Neural cell (in vitro differentiated cells): ENCODE results near the gene SSC5D. TPM values are rescaled to one million over a fixed set of nuclear protein-coding genes. Genes with fewer than 3 reads are reported as not detected.

ENCODE experiments used
- H2AFZ ChIP-seq: fragments of 200-600, 300-800 bp; sonication (generic), shearing (Covaris generic); 2 replicates; pipeline ENCODE4 v1.6.0; 2014; ENCODE audit warnings: low read depth, mild to moderate bottlenecking, antibody characterized with exemption, low read length, moderate library complexity
- H3F3A ChIP-seq: fragments of 200-600 bp; shearing (Covaris generic); 2 replicates; pipeline ENCODE4 v1.6.1; 2016; ENCODE audit warnings: mild to moderate bottlenecking, moderate library complexity, mixed read lengths, antibody characterized with exemption, low read length; ENCODE audit not compliant: insufficient read depth, poor library complexity, severe bottlenecking
- H3K27ac ChIP-seq: fragments of 200-600, 300-800 bp; sonication (generic), shearing (Covaris generic); 2 replicates; pipeline ENCODE4 v1.5.1; 2014; ENCODE audit warnings: mild to moderate bottlenecking, low read length, moderate library complexity
- H3K27me3 ChIP-seq: fragments of 300-800, 200-600 bp; sonication (generic), shearing (Covaris generic); 2 replicates; pipeline ENCODE4 v1.6.0; 2014; ENCODE audit warnings: mild to moderate bottlenecking, low read depth, low read length, moderate library complexity; ENCODE audit not compliant: insufficient read depth
- H3K36me3 ChIP-seq: fragments of 300-800, 200-600 bp; sonication (generic), shearing (Covaris generic); 2 replicates; pipeline ENCODE4 v1.5.1; 2014; ENCODE audit warnings: mild to moderate bottlenecking, antibody characterized with exemption, low read length, moderate library complexity; ENCODE audit not compliant: insufficient read depth
- H3K4me2 ChIP-seq: fragments of 300-800, 200-600 bp; sonication (generic), shearing (Covaris generic); 2 replicates; pipeline ENCODE4 v1.6.0; 2014; ENCODE audit warnings: mild to moderate bottlenecking, low read length
- H3K4me3 ChIP-seq: fragments of 300-800, 200-600 bp; sonication (generic), shearing (Covaris generic); 2 replicates; pipeline ENCODE4 v1.5.1; 2014; ENCODE audit warnings: mild to moderate bottlenecking, low read length, moderate library complexity
- H3K79me2 ChIP-seq: fragments of 200-600 bp; shearing (Covaris generic); replicated peaks from 2 replicates; pipeline ENCODE4 v1.6.0; 2014; ENCODE audit warnings: mild to moderate bottlenecking, low read length, moderate library complexity; ENCODE audit not compliant: insufficient read depth
- H3K9ac ChIP-seq: fragments of 300-800, 200-600 bp; sonication (generic), shearing (Covaris generic); 2 replicates; pipeline ENCODE4 v1.6.1; 2016; ENCODE audit warnings: mild to moderate bottlenecking, low read length, mixed read lengths
- H3K9me2 ChIP-seq: fragments of 200-600 bp; shearing (Covaris generic); 2 replicates; pipeline ENCODE4 v1.6.1; 2016; ENCODE audit warnings: mild to moderate bottlenecking, low read length, mixed read lengths; ENCODE audit not compliant: insufficient read depth
- H3K9me3 ChIP-seq: fragments of 200-600, 300-800 bp; sonication (generic), shearing (Covaris generic); 2 replicates; pipeline ENCODE4 v1.6.1; 2016; ENCODE audit warnings: mild to moderate bottlenecking, mixed run types, low read length, moderate library complexity, mixed read lengths
- H4K20me1 ChIP-seq: fragments of 200-600 bp; shearing (Covaris generic); 2 replicates; pipeline ENCODE4 v1.6.1; 2016; ENCODE audit warnings: mild to moderate bottlenecking, mixed run types; ENCODE audit not compliant: insufficient read depth
- CTCF ChIP-seq: fragments of 450-650 bp; IDR thresholded peaks from 2 replicates; pipeline ENCODE4 v1.5.1; 2014; ENCODE audit warnings: antibody characterized with exemption, mild to moderate bottlenecking, moderate library complexity; ENCODE audit not compliant: poor library complexity, severe bottlenecking
- EP300 ChIP-seq: fragments of 450-650 bp; conservative IDR thresholded peaks from 2 replicates; pipeline ENCODE4 v1.6.1; 2014; ENCODE audit warnings: antibody characterized with exemption, mild to moderate bottlenecking, moderate library complexity; ENCODE audit not compliant: poor library complexity, severe bottlenecking
- EZH2 ChIP-seq: fragments of 200-600, 300-800 bp; shearing (Covaris generic), sonication (generic); IDR thresholded peaks from 2 replicates; pipeline ENCODE4 v1.6.1; 2014; ENCODE audit warnings: antibody characterized with exemption, low read length, borderline replicate concordance, mild to moderate bottlenecking; ENCODE audit not compliant: insufficient read depth, poor library complexity, severe bottlenecking
- MXI1 ChIP-seq: fragments of 450-650 bp; conservative IDR thresholded peaks from 2 replicates; pipeline ENCODE4 v1.6.1; 2014; ENCODE audit warnings: antibody characterized with exemption, mild to moderate bottlenecking; ENCODE audit not compliant: poor library complexity, severe bottlenecking
- POLR2AphosphoS5 ChIP-seq: IDR thresholded peaks from 2 replicates; pipeline ENCODE4 v1.6.1; 2012
- RAD21 ChIP-seq: fragments of 450-650 bp; conservative IDR thresholded peaks from 2 replicates; pipeline ENCODE4 v1.6.1; 2014; ENCODE audit warnings: antibody characterized with exemption, mild to moderate bottlenecking, moderate library complexity
- REST ChIP-seq: IDR thresholded peaks from 2 replicates; pipeline ENCODE4 v1.6.1; 2012; ENCODE audit warnings: borderline replicate concordance
- SMC3 ChIP-seq: fragments of 450-650 bp; conservative IDR thresholded peaks from 2 replicates; pipeline ENCODE4 v1.6.1; 2014; ENCODE audit warnings: antibody characterized with exemption, mild to moderate bottlenecking, moderate library complexity; ENCODE audit not compliant: poor library complexity
- TAF1 ChIP-seq: IDR thresholded peaks from 2 replicates; pipeline ENCODE4 v1.6.1; 2012; ENCODE audit warnings: low read depth
- polyA plus RNA-seq: library from polyadenylated mRNA; depleted of rRNA; stranded (reverse); fragments of >200 nt; gene quantifications from 2 replicates; pipeline ENCODE4 v1.2.3, GENCODE V29; 2014

Gene SSC5D
- polyA plus RNA-seq, 1 donor from 2014 or later = 0.45 TPM

GRCh38 chr19:55536951-55537740, 48.9 kb downstream of the SSC5D start, which contains the start of gene SBK2:
Gene SBK2, minus strand, starts transcription at chr19:55537133. Its CDS starts 839 bp downstream, at chr19:55536294.
- Histone ChIP-seq H2AFZ (no peak within 1 kb of the TSS), H3K36me3 (no peaks in the 10 kb centered on the region), H3K9ac (no peak within 1 kb of the TSS), H4K20me1 (no peaks in the 10 kb centered on the region), H3K79me2 (no peaks in the 10 kb centered on the region), H3K27ac (no peak within 1 kb of the TSS), H3K27me3 (no peaks in the 10 kb centered on the region), H3K4me2 (no peak within 1 kb of the TSS), H3K4me3 (no peak within 1 kb of the TSS), H3K9me3 (no peaks in the 10 kb centered on the region), H3F3A (no peaks in the 10 kb centered on the region), H3K9me2 (no peaks in the 10 kb centered on the region)
- TF ChIP-seq EP300 = no peak
- no peak for TF ChIP-seq POLR2AphosphoS5
- no peak for TF ChIP-seq MXI1
- no peak for TF ChIP-seq SMC3
- no peak for TF ChIP-seq RAD21
- no peak for TF ChIP-seq CTCF
- no peak for TF ChIP-seq TAF1
- TF ChIP-seq EZH2 = no peak
- TF ChIP-seq REST = no peak

GRCh38 chr19:55537741-55538111, 49.5 kb downstream of the SSC5D start:
- Histone ChIP-seq H3K9ac (no peak overlapping the region), H3F3A (no peaks in the 10 kb centered on the region), H3K4me3 (no peak overlapping the region), H2AFZ (no peak overlapping the region), H3K27ac (no peak overlapping the region), H3K27me3 (no peaks in the 10 kb centered on the region), H3K79me2 (no peaks in the 10 kb centered on the region), H3K36me3 (no peaks in the 10 kb centered on the region), H3K9me3 (no peaks in the 10 kb centered on the region), H3K4me2 (no peak overlapping the region), H3K9me2 (no peaks in the 10 kb centered on the region), H4K20me1 (no peaks in the 10 kb centered on the region)
- TF ChIP-seq EZH2 (no peak), MXI1 (no peak), EP300 (no peak), TAF1 (no peak), SMC3 (no peak), REST (no peak)
